ENCODE results near the gene JPH3. TPM values are rescaled to one million over a fixed set of nuclear protein-coding genes. Genes with fewer than 3 reads are reported as not detected.

Gene JPH3
- total and polyA plus RNA-seq, 2 experiments from 2014 or later: 1.8 to 4.8 TPM

- TF ChIP-seq EZH2phosphoT487 (IDR thresholded peaks at IDR 0.05; ENCODE audit: low read depth, severe bottlenecking, unreplicated experiment): no peak
- TF ChIP-seq EZH2 (IDR thresholded peaks at IDR 0.05; ENCODE audit: borderline replicate concordance): no peak
- TF ChIP-seq CTCF (IDR thresholded peaks at IDR 0.05; ENCODE audit: poor library complexity): no peak
- no peaks in the 10 kb centered on the region for H3K79me2 ChIP-seq
- H3K4me1 ChIP-seq (ENCODE audit: insufficient read depth): peaks cover 14% of the 10 kb centered on the region
- H2AFZ ChIP-seq: no peak overlapping the region
- no peaks in the 10 kb centered on the region for H3K27me3 ChIP-seq
- H3K36me3 ChIP-seq (replicated peaks; ENCODE audit: insufficient read depth, low read depth): no peaks in the 10 kb centered on the region
- no peak overlapping the region for H3K27ac ChIP-seq
- H3K4me3 ChIP-seq: no peak overlapping the region
- H3K9me2 ChIP-seq (replicated peaks; ENCODE audit: insufficient read depth): no peaks in the 10 kb centered on the region
- no peaks in the 10 kb centered on the region for H4K20me1 ChIP-seq (ENCODE audit: insufficient read depth, poor library complexity, severe bottlenecking)
- H3K4me2 ChIP-seq: no peak overlapping the region
- no peaks in the 10 kb centered on the region for H3K9me3 ChIP-seq (ENCODE audit: low read depth)
- 94% methylated on average over 2 of the region's 2 CpGs for WGBS (ENCODE audit: low lambda C conversion rate, missing lambda C conversion rate)
- DNase-seq (ENCODE audit: low spot score): no peak
These were observed 19.4 kb upstream of the JPH3 start for GRCh38 chr16:87582966-87583325.

- TF ChIP-seq EZH2phosphoT487 (IDR thresholded peaks at IDR 0.05; ENCODE audit: low read depth, severe bottlenecking, unreplicated experiment) (no peak), EZH2 (IDR thresholded peaks at IDR 0.05; ENCODE audit: borderline replicate concordance) (no peak), CTCF (IDR thresholded peaks at IDR 0.05; ENCODE audit: poor library complexity) (no peak)
- H3K36me3 ChIP-seq (replicated peaks; ENCODE audit: insufficient read depth, low read depth): no peaks in the 10 kb centered on the region
- H3K9me2 ChIP-seq (replicated peaks; ENCODE audit: insufficient read depth): no peaks in the 10 kb centered on the region
- H3K27ac ChIP-seq: no peak overlapping the region
- no peaks in the 10 kb centered on the region for H3K27me3 ChIP-seq
- H4K20me1 ChIP-seq (ENCODE audit: insufficient read depth, poor library complexity, severe bottlenecking): no peaks in the 10 kb centered on the region
- no peaks in the 10 kb centered on the region for H3K79me2 ChIP-seq
- WGBS (ENCODE audit: low lambda C conversion rate, missing lambda C conversion rate): 76% methylated on average over 23 of the region's 23 CpGs
- no peak overlapping the region for H3K4me2 ChIP-seq
- H2AFZ ChIP-seq: no peak overlapping the region
- peaks cover 14% of the 10 kb centered on the region for H3K4me1 ChIP-seq (ENCODE audit: insufficient read depth)
- no peaks in the 10 kb centered on the region for H3K9me3 ChIP-seq (ENCODE audit: low read depth)
- DNase-seq (ENCODE audit: low spot score): no peak
- no peak overlapping the region for H3K4me3 ChIP-seq
These were observed 18.7 kb upstream of the JPH3 start for GRCh38 chr16:87583453-87584131.

- TF ChIP-seq EZH2phosphoT487 (IDR thresholded peaks at IDR 0.05; ENCODE audit: low read depth, severe bottlenecking, unreplicated experiment): no peak
- TF ChIP-seq CTCF (IDR thresholded peaks at IDR 0.05; ENCODE audit: poor library complexity): no peak
- TF ChIP-seq EZH2 (IDR thresholded peaks at IDR 0.05; ENCODE audit: borderline replicate concordance): no peak
- Histone ChIP-seq H4K20me1 (ENCODE audit: insufficient read depth, poor library complexity, severe bottlenecking) (no peaks in the 10 kb centered on the region), H3K27me3 (no peaks in the 10 kb centered on the region), H3K4me3 (no peak overlapping the region), H3K79me2 (no peaks in the 10 kb centered on the region), H3K4me1 (ENCODE audit: insufficient read depth) (peaks cover 14% of the 10 kb centered on the region), H3K9me2 (replicated peaks; ENCODE audit: insufficient read depth) (no peaks in the 10 kb centered on the region), H3K36me3 (replicated peaks; ENCODE audit: insufficient read depth, low read depth) (no peaks in the 10 kb centered on the region), H3K27ac (no peak overlapping the region), H3K4me2 (no peak overlapping the region), H3K9me3 (ENCODE audit: low read depth) (no peaks in the 10 kb centered on the region), H2AFZ (no peak overlapping the region)
- 87% methylated on average over 7 of the region's 7 CpGs for WGBS (ENCODE audit: low lambda C conversion rate, missing lambda C conversion rate)
- DNase-seq (ENCODE audit: low spot score): no peak
These were observed 18.0 kb upstream of the JPH3 start for GRCh38 chr16:87584271-87584670.
